Caco-2 (cell line): ENCODE results near the gene C1QTNF8. TPM values are rescaled to one million over a fixed set of nuclear protein-coding genes. Genes with fewer than 3 reads are reported as not detected.
"Not testable (repeated sequence)": the region's sequence is repeated elsewhere in the genome, so short reads cannot be mapped to it uniquely, and the experiment has no call there.

Source experiments
- BruUV-seq: library from RNA; stranded (reverse); fragments of 400-500 nt; replicated peaks from 2 replicates; lab custom pipeline; 2021; lab: Mats Ljungman, UMichigan
- CTCF ChIA-PET: fragments of 300-600 bp; sonication (Branson Sonifier 250); formaldehyde crosslinking; loops from one replicate; lab custom pipeline; 2022; ENCODE audit warnings: antibody characterized with exemption; lab: Charles Lee
- POLR2A ChIA-PET: fragments of 300-600 bp; sonication (Branson Sonifier 250); formaldehyde crosslinking; loops from one replicate; lab custom pipeline; 2022; ENCODE audit warnings: antibody characterized with exemption; lab: Charles Lee
- DNase-seq, 2 experiments: peaks; one replicate each; pipeline versions ENCODE4 v3.0.0 to v3.0.0-alpha.2; 2020 to 2022
- H3K27me3 ChIP-seq: replicated peaks from 2 replicates; pipeline ENCODE4 v1.6.0; 2011; ENCODE audit warnings: low read length; ENCODE audit not compliant: control insufficient read depth, insufficient read depth
- H3K36me3 ChIP-seq: 2 replicates; pipeline ENCODE4 v1.5.1; 2011; ENCODE audit warnings: low read length; ENCODE audit not compliant: control insufficient read depth, insufficient read depth
- H3K4me1 ChIP-seq: fragments of 250-450 bp; sonication (Bioruptor Pico); 2 replicates; pipeline ENCODE4 v1.5.1; 2020; ENCODE audit warnings: mild to moderate bottlenecking
- H3K4me3 ChIP-seq: 2 replicates; pipeline ENCODE4 v1.5.1; 2011; ENCODE audit warnings: low read depth, mild to moderate bottlenecking, control low read depth, low read length
- H3K9me3 ChIP-seq: fragments of 250-450 bp; sonication (Bioruptor Pico); 2 replicates; pipeline ENCODE4 v1.5.1; 2020; ENCODE audit warnings: mild to moderate bottlenecking, moderate library complexity
- H3K27ac Mint-ChIP-seq: one replicate; pipeline ENCODE4 v1.8.0; 2022; ENCODE audit warnings: mixed read lengths; ENCODE audit not compliant: unreplicated experiment
- H3K27me3 Mint-ChIP-seq: one replicate; pipeline ENCODE4 v1.8.0; 2022; ENCODE audit warnings: mixed read lengths; ENCODE audit not compliant: insufficient read depth, unreplicated experiment
- H3K36me3 Mint-ChIP-seq: one replicate; pipeline ENCODE4 v1.8.0; 2022; ENCODE audit warnings: mild to moderate bottlenecking, mixed read lengths; ENCODE audit not compliant: insufficient read depth, unreplicated experiment
- H3K4me1 Mint-ChIP-seq: one replicate; pipeline ENCODE4 v1.8.0; 2022; ENCODE audit warnings: low read depth, mixed read lengths; ENCODE audit not compliant: unreplicated experiment
- H3K4me3 Mint-ChIP-seq: one replicate; pipeline ENCODE4 v1.8.0; 2022; ENCODE audit warnings: mild to moderate bottlenecking, moderate library complexity, mixed read lengths; ENCODE audit not compliant: unreplicated experiment
- H3K9me3 Mint-ChIP-seq: one replicate; pipeline ENCODE4 v1.8.0; 2022; ENCODE audit warnings: mixed read lengths; ENCODE audit not compliant: unreplicated experiment
- CTCF ChIP-seq, 2 experiments: fragments of 200-600 bp in 1 of 2; IDR thresholded peaks; 1 replicate in 1 of 2; 2 replicates in 1 of 2; pipeline versions ENCODE4 v1.5.1 to v1.8.0; 2011 to 2022; ENCODE audit warnings: antibody characterized with exemption in 1 of 2, control low read depth in 1 of 2, inconsistent platforms in 1 of 2, low read depth in 1 of 2, low read length in 1 of 2, mild to moderate bottlenecking in 1 of 2, moderate library complexity in 1 of 2; ENCODE audit not compliant: insufficient read depth in 1 of 2, severe bottlenecking in 1 of 2, unreplicated experiment in 1 of 2
- intact Hi-C: fragments of 100-400 bp; cut with micrococcal nuclease; formaldehyde crosslinking; loops from one replicate; pipeline ENCODE4 v1.10.0; 2022; ENCODE audit not compliant: unreplicated experiment
- total RNA-seq: library from RNA; stranded (reverse); gene quantifications from 2 replicates; pipeline ENCODE4 v1.2.3, GENCODE V29; 2022

Gene C1QTNF8
- total RNA-seq, 1 experiment from 2014 or later, result not detected

- no peak for TF ChIP-seq CTCF (IDR thresholded peaks at IDR 0.05; ENCODE audit: insufficient read depth in 1 of 2, low read depth in 1 of 2, low read length in 1 of 2, severe bottlenecking in 1 of 2, unreplicated experiment in 1 of 2)
- Histone ChIP-seq H3K4me1 (peaks cover 24% of the 10 kb centered on the region), H3K27me3 (no peaks in the 10 kb centered on the region), H3K4me3 (no peak overlapping the region), H3K36me3 (no peaks in the 10 kb centered on the region), H3K9me3 (no peaks in the 10 kb centered on the region)
- no peaks in the 10 kb centered on the region for H3K4me1 Mint-ChIP-seq
- H3K27me3 Mint-ChIP-seq, result no peaks in the 10 kb centered on the region
- CTCF ChIA-PET, result no interaction called here
- POLR2A ChIA-PET, result no interaction called here
- H3K27ac Mint-ChIP-seq, result no peak overlapping the region
- intact Hi-C loops, result no loop called here
- no peaks in the 10 kb centered on the region for H3K9me3 Mint-ChIP-seq
- H3K36me3 Mint-ChIP-seq, result peaks cover 9% of the 10 kb centered on the region
- no peak overlapping the region for H3K4me3 Mint-ChIP-seq
- BruUV-seq, result no TSS peak
- peak in 1 of 2 experiments; percentile 59 for DNase-seq
Measured at GRCh38 chr16:1093284-1094123, 2.5 kb downstream of the C1QTNF8 start.

GRCh38 chr16:1092685-1093283, 3.3 kb downstream of the C1QTNF8 start:
- DNase-seq, H3K4me3 Mint-ChIP-seq, H3K4me1 Mint-ChIP-seq, CTCF ChIA-PET, H3K36me3 ChIP-seq, BruUV-seq, H3K9me3 ChIP-seq, H3K36me3 Mint-ChIP-seq, H3K27me3 ChIP-seq, H3K27ac Mint-ChIP-seq, H3K27me3 Mint-ChIP-seq, POLR2A ChIA-PET, H3K4me3 ChIP-seq, H3K9me3 Mint-ChIP-seq, intact Hi-C loops: not testable (repeated sequence)
- H3K4me1 ChIP-seq, result peaks cover 30% of the 10 kb centered on the region

- no peak overlapping the region for H3K4me3 ChIP-seq
- no peak for DNase-seq
- Mint-ChIP-seq H3K27me3 (no peaks in the 10 kb centered on the region), H3K36me3 (peaks cover 9% of the 10 kb centered on the region), H3K27ac (peak overlapping the region; percentile 39), H3K4me3 (peak overlapping the region; percentile 37), H3K9me3 (no peaks in the 10 kb centered on the region), H3K4me1 (no peaks in the 10 kb centered on the region)
- POLR2A ChIA-PET, result no interaction called here
- no peaks in the 10 kb centered on the region for H3K9me3 ChIP-seq
- H3K4me1 ChIP-seq, result peaks cover 30% of the 10 kb centered on the region
- no TSS peak for BruUV-seq
- CTCF ChIA-PET, result no interaction called here
- TF ChIP-seq CTCF (IDR thresholded peaks at IDR 0.05; ENCODE audit: insufficient read depth in 1 of 2, low read depth in 1 of 2, low read length in 1 of 2, severe bottlenecking in 1 of 2, unreplicated experiment in 1 of 2), result no peak
- no peaks in the 10 kb centered on the region for H3K36me3 ChIP-seq
- H3K27me3 ChIP-seq, result no peaks in the 10 kb centered on the region
- intact Hi-C loops, result no loop called here
Measured at GRCh38 chr16:1091992-1092552, 4.0 kb downstream of the C1QTNF8 start.
